HepG2 (cell line): ENCODE results near the gene TENT5A.

Experiments
- FOXA1 ChIP-seq, 2 experiments: fragments of 450-650 bp in 1 of 2; sonication (generic) in 1 of 2; formaldehyde crosslinking in 1 of 2; IDR thresholded peaks; 2 replicates each; pipeline versions ENCODE4 v1.4.0 to v1.6.1; 2016 to 2020; ENCODE audit warnings: missing genetic modification reagents in 1 of 2
- KLF9 ChIP-seq: IDR thresholded peaks from 2 replicates; pipeline ENCODE4 v1.6.1; 2016; ENCODE audit warnings: low read depth
- MEIS1 ChIP-seq: sonication (generic); formaldehyde crosslinking; IDR thresholded peaks from 2 replicates; pipeline ENCODE4 v1.9.0; 2021; ENCODE audit warnings: mild to moderate bottlenecking, missing genetic modification reagents, moderate library complexity, borderline replicate concordance
- POLR2AphosphoS5 ChIP-seq: IDR thresholded peaks from 2 replicates; pipeline ENCODE4 v1.6.1; 2012; ENCODE audit warnings: low read depth, low read length
- TOE1 ChIP-seq: sonication (generic); formaldehyde crosslinking; IDR thresholded peaks from 2 replicates; pipeline ENCODE4 v1.4.0; 2020; ENCODE audit warnings: mild to moderate bottlenecking, missing genetic modification reagents
- YY1 ChIP-seq: IDR thresholded peaks from 2 replicates; pipeline ENCODE4 v1.6.1; 2011; ENCODE audit warnings: low read length, low read depth, moderate library complexity, mild to moderate bottlenecking; ENCODE audit not compliant: insufficient read depth, insufficient replicate concordance
- ZBTB34 ChIP-seq: sonication (generic); formaldehyde crosslinking; IDR thresholded peaks from 2 replicates; pipeline ENCODE4 v1.8.0; 2022; ENCODE audit warnings: mild to moderate bottlenecking, missing genetic modification reagents

GRCh38 chr6:81763051-81763450, 10.6 kb upstream of the TENT5A start:
- TF ChIP-seq KLF9 (CRISPR knock-in tag) (no peak), TOE1 (CRISPR knock-in tag) (no peak), ZBTB34 (CRISPR knock-in tag) (no peak), MEIS1 (CRISPR knock-in tag) (no peak), FOXA1 (IDR thresholded peaks at IDR 0.05) (no peak), FOXA1 (CRISPR knock-in tag; IDR thresholded peaks at IDR 0.05) (no peak), POLR2AphosphoS5 (no peak), YY1 (no peak)
